Measurements from ENCODE around the gene CEACAM4. TPM values are rescaled to one million over a fixed set of nuclear protein-coding genes. Genes with fewer than 3 reads are reported as not detected.

The CEACAM4 gene
- total and polyA plus RNA-seq, 5 donors from 2014 or later = 16.1 to 50.2 (median 32.6) TPM

DNA sequence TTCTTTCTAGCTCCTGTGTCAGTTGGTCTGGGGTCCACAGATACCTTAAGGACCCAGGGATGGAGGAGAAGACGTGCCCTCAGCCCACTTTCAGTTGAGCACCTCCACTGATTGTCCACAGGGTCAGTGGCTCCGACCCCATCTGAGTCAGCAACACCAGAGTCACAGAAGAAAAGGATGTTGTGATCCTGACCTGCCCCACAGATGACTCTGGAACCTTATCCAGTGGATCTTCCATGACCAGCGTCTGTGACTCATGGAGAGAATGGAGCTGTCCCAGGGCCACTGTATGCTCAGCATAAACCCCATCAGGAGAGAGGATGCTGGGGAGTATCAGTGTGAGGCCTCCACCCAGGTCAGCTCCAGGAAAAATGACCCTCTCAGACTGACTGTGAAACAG lies 22.0 kb downstream of the CEACAM4 start:
- H3K27me3 Mint-ChIP-seq = peaks cover 28% of the 10 kb centered on the region
- Histone ChIP-seq H3K4me1 (ENCODE audit: control insufficient read depth, insufficient read depth, low read length, poor library complexity, severe bottlenecking) (no peaks in the 10 kb centered on the region), H3K9me3 (ENCODE audit: control insufficient read depth in 2 of 2, low read length in 2 of 2) (no peaks in the 10 kb centered on the region), H3K27me3 (ENCODE audit: control insufficient read depth, insufficient read depth, low read length) (peaks cover 2% of the 10 kb centered on the region), H3K4me3 (ENCODE audit: low read depth, low read length) (no peak overlapping the region), H3K27ac (ENCODE audit: insufficient read depth, low read length, poor library complexity, severe bottlenecking) (no peak overlapping the region), H3K36me3 (ENCODE audit: control insufficient read depth, insufficient read depth, low read length) (no peaks in the 10 kb centered on the region)
- H3K9me3 Mint-ChIP-seq = peaks cover 0 to 3% (median 0%) of the 10 kb centered on the region in 7 donors
- H3K27ac Mint-ChIP-seq = no peak overlapping the region
- no peak for ATAC-seq (ENCODE audit: low read depth in 2 of 2)
- peaks cover 0 to 15% (median 6%) of the 10 kb centered on the region in 4 donors for H3K4me1 Mint-ChIP-seq
- no peak for DNase-seq
- peaks cover 3% of the 10 kb centered on the region for H3K36me3 Mint-ChIP-seq
- no peak overlapping the region for H3K4me3 Mint-ChIP-seq

DNA sequence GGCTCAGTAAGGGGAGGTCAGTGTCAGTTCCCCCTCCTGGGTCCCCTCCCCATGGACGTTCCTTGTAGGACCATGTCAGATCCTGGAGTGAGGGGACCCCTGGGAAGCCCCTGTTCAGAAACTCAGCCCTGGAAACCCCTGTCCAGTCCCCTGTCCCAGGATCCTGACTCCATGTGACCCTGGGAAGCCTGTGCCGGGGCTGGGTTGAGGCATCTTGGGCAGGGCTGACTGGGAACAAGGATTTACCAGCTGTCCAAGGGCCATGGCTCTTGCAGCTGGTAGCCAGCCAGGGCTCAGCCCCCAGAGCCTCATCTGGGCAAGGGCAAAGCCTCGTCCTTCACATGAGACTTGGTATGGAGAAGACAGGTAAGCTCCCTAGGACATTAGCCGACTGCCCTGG lies 25.1 kb downstream of the CEACAM4 start:
- Mint-ChIP-seq H3K36me3 (no peaks in the 10 kb centered on the region), H3K4me3 (no peak overlapping the region), H3K27ac (peak overlapping the region in 1 of 3 donors; percentile 40), H3K9me3 (no peaks in the 10 kb centered on the region), H3K27me3 (peaks cover 31% of the 10 kb centered on the region), H3K4me1 (peaks cover 4 to 8% (median 6%) of the 10 kb centered on the region in 4 donors)
- Histone ChIP-seq H3K4me1 (ENCODE audit: control insufficient read depth, insufficient read depth, low read length, poor library complexity, severe bottlenecking) (peaks cover 3% of the 10 kb centered on the region), H3K27ac (ENCODE audit: insufficient read depth, low read length, poor library complexity, severe bottlenecking) (no peak overlapping the region), H3K27me3 (ENCODE audit: control insufficient read depth, insufficient read depth, low read length) (no peaks in the 10 kb centered on the region), H3K36me3 (ENCODE audit: control insufficient read depth, insufficient read depth, low read length) (no peaks in the 10 kb centered on the region), H3K4me3 (ENCODE audit: low read depth, low read length) (no peak overlapping the region), H3K9me3 (ENCODE audit: control insufficient read depth in 2 of 2, low read length in 2 of 2) (no peaks in the 10 kb centered on the region)
- DNase-seq (no peak), ATAC-seq (ENCODE audit: low read depth in 2 of 2) (no peak)

DNA sequence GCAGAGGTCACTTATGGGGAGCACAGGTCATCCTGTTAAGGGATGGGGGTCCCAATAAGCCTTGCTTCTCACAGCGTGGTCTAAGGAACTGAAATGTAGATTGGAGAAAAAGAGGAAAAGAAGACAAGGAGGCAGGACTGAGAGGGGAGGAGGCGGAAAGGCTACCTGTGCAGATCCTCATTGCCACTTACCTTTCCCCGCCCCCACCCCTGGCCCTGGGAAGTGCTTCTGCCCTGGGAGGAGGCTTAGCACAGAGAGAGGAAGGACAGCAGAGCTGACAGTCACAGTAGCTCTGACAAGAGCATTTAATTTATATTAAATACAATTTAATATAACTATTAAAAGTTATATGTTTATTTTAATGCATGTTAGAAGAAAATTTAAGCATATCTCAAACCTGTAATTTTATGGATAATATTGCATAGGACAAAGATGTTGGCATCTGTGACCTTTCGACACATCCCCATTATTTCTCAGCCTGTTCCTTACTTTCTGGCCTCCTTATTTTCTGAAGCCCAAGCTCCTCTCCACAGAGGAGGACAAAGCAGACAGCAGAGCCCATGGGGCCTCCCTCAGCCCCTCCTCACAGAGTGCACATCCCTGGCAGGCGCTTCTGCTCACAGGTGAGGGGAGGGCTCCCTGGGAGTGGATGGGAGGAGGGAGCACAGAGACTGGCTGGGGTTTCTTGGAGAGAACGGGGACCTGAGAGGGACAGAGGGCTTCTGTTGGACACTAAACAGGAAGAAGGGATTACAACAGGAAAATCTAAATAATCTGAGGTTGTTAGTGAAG lies 27.5 kb downstream of the CEACAM4 start:
- Histone ChIP-seq H3K4me1 (ENCODE audit: control insufficient read depth, insufficient read depth, low read length, poor library complexity, severe bottlenecking) (peaks cover 15% of the 10 kb centered on the region), H3K36me3 (ENCODE audit: control insufficient read depth, insufficient read depth, low read length) (no peaks in the 10 kb centered on the region), H3K4me3 (ENCODE audit: low read depth, low read length) (no peak overlapping the region), H3K27ac (ENCODE audit: insufficient read depth, low read length, poor library complexity, severe bottlenecking) (no peak overlapping the region), H3K9me3 (ENCODE audit: control insufficient read depth in 2 of 2, low read length in 2 of 2) (no peaks in the 10 kb centered on the region), H3K27me3 (ENCODE audit: control insufficient read depth, insufficient read depth, low read length) (peaks cover 2% of the 10 kb centered on the region)
- no peaks in the 10 kb centered on the region for H3K9me3 Mint-ChIP-seq
- peaks cover 10 to 26% (median 14%) of the 10 kb centered on the region in 4 donors for H3K4me1 Mint-ChIP-seq
- H3K36me3 Mint-ChIP-seq = no peaks in the 10 kb centered on the region
- ATAC-seq (ENCODE audit: low read depth in 2 of 2) (no peak), DNase-seq (no peak)
- H3K27ac Mint-ChIP-seq = peak overlapping the region; percentile 40 to 76 (median 51)
- peaks cover 27% of the 10 kb centered on the region for H3K27me3 Mint-ChIP-seq
- no peak overlapping the region for H3K4me3 Mint-ChIP-seq

DNA sequence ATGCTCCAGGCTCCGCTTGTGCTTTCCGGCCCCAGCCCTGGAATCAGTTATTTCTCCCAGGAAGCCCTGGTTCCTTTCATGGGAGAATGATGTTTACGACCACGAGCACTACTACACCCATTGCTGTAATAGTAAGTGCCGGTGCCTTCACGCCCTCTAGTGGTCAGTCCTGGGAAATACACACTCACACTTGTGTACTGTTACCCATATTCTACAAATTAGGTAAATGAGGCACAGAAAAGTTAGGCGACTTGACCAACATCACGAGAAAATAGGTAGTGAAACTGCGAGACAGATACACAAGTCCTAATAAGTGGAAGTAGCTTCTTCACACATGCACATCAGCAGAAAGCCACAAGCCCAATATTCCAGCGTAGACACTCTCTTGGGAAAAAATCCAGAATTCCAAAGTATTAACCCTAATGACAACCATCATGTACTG lies 29.3 kb downstream of the CEACAM4 start:
- peaks cover 10 to 26% (median 14%) of the 10 kb centered on the region in 4 donors for H3K4me1 Mint-ChIP-seq
- ATAC-seq (ENCODE audit: low read depth in 2 of 2) (peak; percentile 80 to 83), DNase-seq (peak; percentile 65 to 85 (median 76))
- peaks cover 15% of the 10 kb centered on the region for H3K4me1 ChIP-seq (ENCODE audit: control insufficient read depth, insufficient read depth, low read length, poor library complexity, severe bottlenecking)
- no peaks in the 10 kb centered on the region for H3K36me3 ChIP-seq (ENCODE audit: control insufficient read depth, insufficient read depth, low read length)
- H3K36me3 Mint-ChIP-seq = no peaks in the 10 kb centered on the region
- H3K9me3 Mint-ChIP-seq = no peaks in the 10 kb centered on the region
- peaks cover 2% of the 10 kb centered on the region for H3K27me3 ChIP-seq (ENCODE audit: control insufficient read depth, insufficient read depth, low read length)
- peak overlapping the region; percentile 8 to 80 (median 79) for H3K27ac Mint-ChIP-seq
- H3K4me3 ChIP-seq (ENCODE audit: low read depth, low read length) = peak overlapping the region; percentile 55
- peaks cover 32% of the 10 kb centered on the region for H3K27me3 Mint-ChIP-seq
- H3K4me3 Mint-ChIP-seq = peak overlapping the region in 2 of 4 donors; percentile 60 to 76
- no peak overlapping the region for H3K27ac ChIP-seq (ENCODE audit: insufficient read depth, low read length, poor library complexity, severe bottlenecking)
- no peaks in the 10 kb centered on the region for H3K9me3 ChIP-seq (ENCODE audit: control insufficient read depth in 2 of 2, low read length in 2 of 2)

DNA sequence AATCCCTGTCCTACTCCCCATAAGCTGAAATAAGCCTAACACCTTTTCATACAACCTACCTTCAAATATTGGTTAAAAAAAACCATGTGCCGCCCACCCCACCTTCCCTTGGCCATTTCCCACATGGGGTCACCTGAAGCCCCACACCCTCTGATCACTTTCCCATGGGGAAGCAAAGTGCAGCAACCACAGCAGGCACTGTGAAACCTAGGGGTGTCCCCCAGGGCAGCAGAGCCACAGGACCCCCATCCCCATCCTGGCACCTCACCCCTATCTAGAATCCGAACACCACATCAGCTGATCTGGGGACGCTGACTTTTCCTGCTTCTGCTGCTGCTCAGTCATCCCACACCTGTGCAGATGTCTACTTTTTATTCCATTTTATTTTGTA lies 31.0 kb downstream of the CEACAM4 start:
- ATAC-seq (ENCODE audit: low read depth in 2 of 2) = no peak
- H3K27me3 Mint-ChIP-seq = peaks cover 38% of the 10 kb centered on the region
- H3K4me1 Mint-ChIP-seq = peaks cover 10 to 26% (median 14%) of the 10 kb centered on the region in 4 donors
- no peaks in the 10 kb centered on the region for H3K9me3 Mint-ChIP-seq
- H3K4me1 ChIP-seq (ENCODE audit: control insufficient read depth, insufficient read depth, low read length, poor library complexity, severe bottlenecking) = peaks cover 15% of the 10 kb centered on the region
- H3K27ac Mint-ChIP-seq = peak overlapping the region in 1 of 3 donors; percentile 64
- H3K27ac ChIP-seq (ENCODE audit: insufficient read depth, low read length, poor library complexity, severe bottlenecking) = no peak overlapping the region
- no peak for DNase-seq
- H3K4me3 ChIP-seq (ENCODE audit: low read depth, low read length) = no peak overlapping the region
- H3K4me3 Mint-ChIP-seq = no peak overlapping the region
- no peaks in the 10 kb centered on the region for H3K36me3 ChIP-seq (ENCODE audit: control insufficient read depth, insufficient read depth, low read length)
- H3K9me3 ChIP-seq (ENCODE audit: control insufficient read depth in 2 of 2, low read length in 2 of 2) = no peaks in the 10 kb centered on the region
- H3K27me3 ChIP-seq (ENCODE audit: control insufficient read depth, insufficient read depth, low read length) = peaks cover 2% of the 10 kb centered on the region
- no peaks in the 10 kb centered on the region for H3K36me3 Mint-ChIP-seq

DNA sequence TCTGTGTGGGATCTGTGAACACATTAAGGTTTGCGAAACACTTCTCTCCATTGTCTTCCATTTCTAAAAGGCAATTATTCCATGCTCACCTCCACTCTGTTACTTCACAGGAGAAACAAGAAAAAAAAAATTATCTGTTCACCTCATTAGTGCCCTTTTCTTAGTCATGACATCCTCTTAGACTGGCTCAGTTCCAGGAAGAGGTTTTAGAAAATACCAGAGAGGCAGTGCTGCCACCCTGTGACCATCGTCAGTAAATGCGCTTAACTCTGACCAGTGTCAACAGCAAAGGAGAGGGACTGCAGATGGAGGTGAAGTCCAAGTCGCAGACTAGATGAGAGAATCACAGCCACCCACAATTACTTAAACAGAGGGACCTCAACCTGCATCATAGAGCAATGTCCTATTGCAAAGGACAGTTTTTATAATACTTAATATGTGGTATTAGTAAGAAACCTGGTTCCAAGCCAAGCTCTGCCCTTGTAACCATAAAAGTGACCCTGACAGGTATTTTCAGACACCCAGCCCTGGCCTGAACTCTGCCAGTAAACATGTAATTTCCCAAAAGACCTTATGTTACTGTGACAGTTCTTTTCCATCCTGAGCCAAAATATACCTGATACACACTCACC lies 31.5 kb downstream of the CEACAM4 start:
- Mint-ChIP-seq H3K4me3 (no peak overlapping the region), H3K4me1 (peaks cover 10 to 24% (median 14%) of the 10 kb centered on the region in 4 donors), H3K27me3 (peaks cover 39% of the 10 kb centered on the region), H3K9me3 (no peaks in the 10 kb centered on the region), H3K36me3 (no peaks in the 10 kb centered on the region), H3K27ac (peak overlapping the region in 1 of 3 donors; percentile 67)
- Histone ChIP-seq H3K36me3 (ENCODE audit: control insufficient read depth, insufficient read depth, low read length) (no peaks in the 10 kb centered on the region), H3K27ac (ENCODE audit: insufficient read depth, low read length, poor library complexity, severe bottlenecking) (no peak overlapping the region), H3K9me3 (ENCODE audit: control insufficient read depth in 2 of 2, low read length in 2 of 2) (no peaks in the 10 kb centered on the region), H3K4me1 (ENCODE audit: control insufficient read depth, insufficient read depth, low read length, poor library complexity, severe bottlenecking) (peaks cover 15% of the 10 kb centered on the region), H3K4me3 (ENCODE audit: low read depth, low read length) (no peak overlapping the region), H3K27me3 (ENCODE audit: control insufficient read depth, insufficient read depth, low read length) (peaks cover 2% of the 10 kb centered on the region)
- peak; percentile 45 to 89 (median 78) for DNase-seq
- peak; percentile 88 to 90 for ATAC-seq (ENCODE audit: low read depth in 2 of 2)

DNA sequence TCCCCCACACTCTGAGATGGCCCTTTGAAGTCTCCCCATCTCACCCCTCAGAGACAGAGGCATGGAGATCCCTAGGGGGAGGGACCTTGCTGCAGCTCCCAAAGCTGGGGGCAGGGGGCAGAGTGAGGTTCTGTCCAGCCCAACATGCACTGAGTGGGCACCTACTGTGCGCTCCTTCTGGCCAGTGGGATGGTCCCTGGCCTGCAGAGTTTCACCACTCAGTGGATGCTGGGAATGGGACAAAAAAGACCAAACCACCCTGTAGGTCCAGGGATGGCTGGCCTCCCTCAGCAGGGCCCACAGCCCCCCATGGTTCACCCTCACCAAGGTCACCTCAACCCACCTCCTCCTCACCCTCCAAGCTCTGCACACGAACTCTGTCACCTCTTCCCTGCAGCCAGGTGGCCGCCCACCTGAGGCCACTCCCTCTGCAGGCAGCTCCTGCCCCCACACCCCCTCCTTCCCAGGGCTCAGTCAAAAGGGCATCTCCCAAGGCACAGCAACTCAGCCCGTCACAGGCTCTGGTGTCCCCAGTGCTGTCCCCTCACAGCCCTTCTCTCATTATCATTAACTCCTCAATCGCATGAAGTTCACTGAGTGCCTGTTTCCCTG lies 34.8 kb downstream of the CEACAM4 start:
- no peak for DNase-seq

More for the DNA sequence above, 34.8 kb downstream of the CEACAM4 start:
- no peak overlapping the region for H3K27ac ChIP-seq (ENCODE audit: insufficient read depth, low read length, poor library complexity, severe bottlenecking)
- H3K36me3 Mint-ChIP-seq = peaks cover 16% of the 10 kb centered on the region
- H3K4me3 ChIP-seq (ENCODE audit: low read depth, low read length) = no peak overlapping the region
- ATAC-seq (ENCODE audit: low read depth in 2 of 2) = no peak
- peaks cover 7% of the 10 kb centered on the region for H3K36me3 ChIP-seq (ENCODE audit: control insufficient read depth, insufficient read depth, low read length)
- H3K4me1 Mint-ChIP-seq = peaks cover 6 to 23% (median 8%) of the 10 kb centered on the region in 4 donors
- no peak overlapping the region for H3K27ac Mint-ChIP-seq
- H3K9me3 Mint-ChIP-seq = no peaks in the 10 kb centered on the region
- H3K4me1 ChIP-seq (ENCODE audit: control insufficient read depth, insufficient read depth, low read length, poor library complexity, severe bottlenecking) = peaks cover 12% of the 10 kb centered on the region
- H3K27me3 ChIP-seq (ENCODE audit: control insufficient read depth, insufficient read depth, low read length) = peaks cover 2% of the 10 kb centered on the region
- H3K9me3 ChIP-seq (ENCODE audit: control insufficient read depth in 2 of 2, low read length in 2 of 2) = no peaks in the 10 kb centered on the region
- H3K4me3 Mint-ChIP-seq = no peak overlapping the region
- peaks cover 28% of the 10 kb centered on the region for H3K27me3 Mint-ChIP-seq
